ENCODE data around the gene ARL2BP.
A peak's percentile ranks its signal among the peaks of the same experiment; 100 is the strongest.

ARL2BP gene

DNA sequence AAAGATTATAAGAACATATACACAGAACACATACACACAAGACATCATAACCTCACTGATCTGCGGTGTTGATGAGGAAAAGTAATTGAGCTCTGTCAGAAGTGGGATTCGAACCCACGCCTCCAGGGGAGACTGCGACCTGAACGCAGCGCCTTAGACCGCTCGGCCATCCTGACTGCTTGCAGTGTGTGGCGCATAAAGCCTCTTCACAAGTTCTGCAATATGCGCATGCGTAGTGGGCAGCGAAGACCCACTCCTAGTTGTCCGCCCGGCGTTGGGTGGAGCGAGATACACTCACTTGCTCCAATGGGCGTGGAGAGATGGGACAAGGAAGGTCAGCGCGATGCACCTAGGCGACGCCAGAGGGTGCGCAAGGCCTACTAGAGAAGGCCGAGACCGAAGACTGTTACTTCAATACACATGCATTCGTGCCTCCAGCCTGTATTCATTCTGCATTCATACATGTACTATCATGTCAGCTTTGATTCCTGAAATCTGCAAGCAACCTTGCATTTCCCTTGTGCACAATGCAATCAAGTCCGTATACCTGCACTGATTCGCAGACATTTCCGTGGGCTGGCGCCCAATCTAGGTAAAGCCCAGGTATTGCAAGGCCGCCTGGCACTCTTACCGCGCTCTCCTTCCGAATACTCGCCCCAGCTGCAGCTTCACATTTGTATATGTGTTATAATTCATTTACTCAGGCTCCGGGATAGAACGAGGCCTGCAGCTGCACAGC, 55.5 kb downstream of the ARL2BP start:
- ATAC-seq: peak; percentile 87
- TF ChIP-seq CREB5 (CRISPR knock-in tag; IDR thresholded peaks at IDR 0.05; ENCODE audit: low read depth) (0 out of 2 replicates have a peak, but pooled peaks have one; percentile 0), ZNF70 (CRISPR knock-in tag; IDR thresholded peaks at IDR 0.05) (no peak), ZNF8 (CRISPR knock-in tag; IDR thresholded peaks at IDR 0.05) (no peak), ZFP3 (CRISPR knock-in tag; IDR thresholded peaks at IDR 0.05) (peak; percentile 84)

DNA sequence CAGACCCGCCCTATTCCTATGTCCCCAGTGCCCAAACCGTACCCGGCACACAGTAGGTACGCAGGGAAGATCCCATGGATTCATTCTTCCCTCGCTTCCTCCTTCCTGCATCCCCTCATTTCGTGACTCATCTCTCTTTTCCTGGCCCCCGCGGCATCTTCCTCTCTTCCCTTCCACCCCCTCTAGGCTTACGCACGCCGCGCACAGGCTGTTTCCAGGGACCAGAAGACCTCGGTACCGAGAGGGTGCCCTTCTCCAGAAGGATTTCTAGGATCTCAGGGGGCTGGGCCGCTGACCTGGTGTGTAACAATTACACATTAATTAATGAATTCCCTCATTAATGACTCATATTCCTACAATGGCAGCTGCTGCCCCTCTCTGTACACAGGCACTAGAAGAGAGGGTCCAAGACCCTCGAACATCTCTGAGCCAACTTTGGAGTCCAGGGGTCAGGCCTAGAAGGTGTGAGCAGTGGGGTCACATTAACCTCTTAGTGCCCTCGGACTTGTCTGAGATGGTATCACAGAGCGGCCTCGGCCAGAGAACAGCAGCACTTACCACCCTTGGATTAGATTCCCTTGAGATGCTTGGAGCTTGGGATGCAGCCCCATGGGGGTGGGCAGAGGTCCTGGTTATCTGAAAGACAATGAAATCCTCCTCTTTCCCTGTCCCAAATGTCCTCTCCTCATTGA, 56.2 kb downstream of the ARL2BP start:
- ATAC-seq: no peak
- TF ChIP-seq TCF4 (CRISPR knock-in tag; IDR thresholded peaks at IDR 0.05; ENCODE audit: borderline replicate concordance) (no peak), CREB5 (CRISPR knock-in tag; IDR thresholded peaks at IDR 0.05; ENCODE audit: low read depth) (no peak), ZC3H10 (CRISPR knock-in tag; IDR thresholded peaks at IDR 0.05) (no peak), ZNF8 (CRISPR knock-in tag; IDR thresholded peaks at IDR 0.05) (no peak), CSDC2 (CRISPR knock-in tag; IDR thresholded peaks at IDR 0.05) (no peak), ZNF70 (CRISPR knock-in tag; IDR thresholded peaks at IDR 0.05) (no peak), ZFP30 (CRISPR knock-in tag; IDR thresholded peaks at IDR 0.05) (no peak), ARNTL (CRISPR knock-in tag; IDR thresholded peaks at IDR 0.05; ENCODE audit: borderline replicate concordance, low read depth) (no peak), RARB (CRISPR knock-in tag; IDR thresholded peaks at IDR 0.05) (no peak), BACH2 (CRISPR knock-in tag; IDR thresholded peaks at IDR 0.05; ENCODE audit: borderline replicate concordance) (no peak), ZNF565 (CRISPR knock-in tag; conservative IDR thresholded peaks at IDR 0.05; ENCODE audit: low read depth) (no peak)
- TF ChIP-seq, protein P1, sequence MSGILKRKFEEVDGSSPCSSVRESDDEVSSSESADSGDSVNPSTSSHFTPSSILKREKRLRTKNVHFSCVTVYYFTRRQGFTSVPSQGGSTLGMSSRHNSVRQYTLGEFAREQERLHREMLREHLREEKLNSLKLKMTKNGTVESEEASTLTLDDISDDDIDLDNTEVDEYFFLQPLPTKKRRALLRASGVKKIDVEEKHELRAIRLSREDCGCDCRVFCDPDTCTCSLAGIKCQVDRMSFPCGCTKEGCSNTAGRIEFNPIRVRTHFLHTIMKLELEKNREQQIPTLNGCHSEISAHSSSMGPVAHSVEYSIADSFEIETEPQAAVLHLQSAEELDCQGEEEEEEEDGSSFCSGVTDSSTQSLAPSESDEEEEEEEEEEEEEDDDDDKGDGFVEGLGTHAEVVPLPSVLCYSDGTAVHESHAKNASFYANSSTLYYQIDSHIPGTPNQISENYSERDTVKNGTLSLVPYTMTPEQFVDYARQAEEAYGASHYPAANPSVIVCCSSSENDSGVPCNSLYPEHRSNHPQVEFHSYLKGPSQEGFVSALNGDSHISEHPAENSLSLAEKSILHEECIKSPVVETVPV (CRISPR knock-in tag; IDR thresholded peaks at IDR 0.05): no peak
- TF ChIP-seq, protein P2, sequence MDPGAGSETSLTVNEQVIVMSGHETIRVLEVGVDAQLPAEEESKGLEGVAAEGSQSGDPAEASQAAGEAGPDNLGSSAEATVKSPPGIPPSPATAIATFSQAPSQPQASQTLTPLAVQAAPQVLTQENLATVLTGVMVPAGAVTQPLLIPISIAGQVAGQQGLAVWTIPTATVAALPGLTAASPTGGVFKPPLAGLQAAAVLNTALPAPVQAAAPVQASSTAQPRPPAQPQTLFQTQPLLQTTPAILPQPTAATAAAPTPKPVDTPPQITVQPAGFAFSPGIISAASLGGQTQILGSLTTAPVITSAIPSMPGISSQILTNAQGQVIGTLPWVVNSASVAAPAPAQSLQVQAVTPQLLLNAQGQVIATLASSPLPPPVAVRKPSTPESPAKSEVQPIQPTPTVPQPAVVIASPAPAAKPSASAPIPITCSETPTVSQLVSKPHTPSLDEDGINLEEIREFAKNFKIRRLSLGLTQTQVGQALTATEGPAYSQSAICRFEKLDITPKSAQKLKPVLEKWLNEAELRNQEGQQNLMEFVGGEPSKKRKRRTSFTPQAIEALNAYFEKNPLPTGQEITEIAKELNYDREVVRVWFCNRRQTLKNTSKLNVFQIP (CRISPR knock-in tag; IDR thresholded peaks at IDR 0.05; ENCODE audit: borderline replicate concordance, low read depth): no peak
- TF ChIP-seq, protein P3, sequence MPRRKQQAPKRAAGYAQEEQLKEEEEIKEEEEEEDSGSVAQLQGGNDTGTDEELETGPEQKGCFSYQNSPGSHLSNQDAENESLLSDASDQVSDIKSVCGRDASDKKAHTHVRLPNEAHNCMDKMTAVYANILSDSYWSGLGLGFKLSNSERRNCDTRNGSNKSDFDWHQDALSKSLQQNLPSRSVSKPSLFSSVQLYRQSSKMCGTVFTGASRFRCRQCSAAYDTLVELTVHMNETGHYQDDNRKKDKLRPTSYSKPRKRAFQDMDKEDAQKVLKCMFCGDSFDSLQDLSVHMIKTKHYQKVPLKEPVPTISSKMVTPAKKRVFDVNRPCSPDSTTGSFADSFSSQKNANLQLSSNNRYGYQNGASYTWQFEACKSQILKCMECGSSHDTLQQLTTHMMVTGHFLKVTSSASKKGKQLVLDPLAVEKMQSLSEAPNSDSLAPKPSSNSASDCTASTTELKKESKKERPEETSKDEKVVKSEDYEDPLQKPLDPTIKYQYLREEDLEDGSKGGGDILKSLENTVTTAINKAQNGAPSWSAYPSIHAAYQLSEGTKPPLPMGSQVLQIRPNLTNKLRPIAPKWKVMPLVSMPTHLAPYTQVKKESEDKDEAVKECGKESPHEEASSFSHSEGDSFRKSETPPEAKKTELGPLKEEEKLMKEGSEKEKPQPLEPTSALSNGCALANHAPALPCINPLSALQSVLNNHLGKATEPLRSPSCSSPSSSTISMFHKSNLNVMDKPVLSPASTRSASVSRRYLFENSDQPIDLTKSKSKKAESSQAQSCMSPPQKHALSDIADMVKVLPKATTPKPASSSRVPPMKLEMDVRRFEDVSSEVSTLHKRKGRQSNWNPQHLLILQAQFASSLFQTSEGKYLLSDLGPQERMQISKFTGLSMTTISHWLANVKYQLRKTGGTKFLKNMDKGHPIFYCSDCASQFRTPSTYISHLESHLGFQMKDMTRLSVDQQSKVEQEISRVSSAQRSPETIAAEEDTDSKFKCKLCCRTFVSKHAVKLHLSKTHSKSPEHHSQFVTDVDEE (CRISPR knock-in tag; IDR thresholded peaks at IDR 0.05): no peak

Measured in SK-N-SH treated with all-trans-retinoic acid at 6 μM for 48 hours (cell line).